COR-L47 (cell line): Measurements from ENCODE around the gene GCC2.
A peak's percentile ranks its signal among the peaks of the same experiment; 100 is the strongest.
"Not testable (repeated sequence)": the region's sequence is repeated elsewhere in the genome, so short reads cannot be mapped to it uniquely, and the experiment has no call there.

Experiments
- DNase-seq: peaks from one replicate; lab custom pipeline; 2025; lab: John Stamatoyannopoulos, UW

Gene GCC2

DNA sequence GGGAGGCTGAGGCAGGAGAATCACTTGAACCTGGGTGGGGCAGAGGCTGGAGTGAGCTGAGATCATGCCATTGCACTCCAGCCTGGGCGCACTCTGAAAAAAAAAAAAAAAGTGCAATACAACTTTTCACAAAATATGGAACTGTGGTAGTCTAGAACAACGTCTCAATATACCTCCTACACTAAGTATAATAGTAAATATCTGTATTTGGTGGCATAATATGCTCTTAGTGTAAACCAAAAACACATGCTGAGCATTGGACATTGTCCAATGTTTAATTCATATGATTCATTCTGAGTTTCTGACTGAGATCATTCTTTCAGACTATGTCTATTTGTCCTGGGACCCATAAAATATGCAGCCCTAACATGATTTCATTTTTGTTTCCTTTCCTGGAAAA is 65.5 kb downstream of the GCC2 start:
- DNase-seq: not testable (repeated sequence)

DNA sequence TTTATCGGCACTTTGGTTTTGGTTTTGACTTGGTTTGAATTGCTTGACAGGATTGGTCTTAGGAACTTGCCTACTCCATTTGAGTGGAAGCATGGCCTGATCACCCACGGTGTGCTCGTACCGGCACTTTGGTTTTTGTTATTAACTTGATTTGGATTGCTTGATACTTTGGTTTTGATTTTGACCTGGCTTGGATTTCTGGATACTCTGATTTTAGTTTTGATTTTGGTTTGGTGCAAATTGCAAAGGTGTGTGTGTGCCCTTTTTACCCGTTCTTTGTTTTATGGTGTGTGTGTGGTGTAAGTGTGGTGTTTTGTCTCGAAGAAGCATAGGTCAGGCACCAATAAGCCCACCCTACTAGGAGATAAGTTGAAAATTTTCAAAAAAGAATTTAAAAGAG is 75.7 kb downstream of the GCC2 start:
- not testable (repeated sequence) for DNase-seq

DNA sequence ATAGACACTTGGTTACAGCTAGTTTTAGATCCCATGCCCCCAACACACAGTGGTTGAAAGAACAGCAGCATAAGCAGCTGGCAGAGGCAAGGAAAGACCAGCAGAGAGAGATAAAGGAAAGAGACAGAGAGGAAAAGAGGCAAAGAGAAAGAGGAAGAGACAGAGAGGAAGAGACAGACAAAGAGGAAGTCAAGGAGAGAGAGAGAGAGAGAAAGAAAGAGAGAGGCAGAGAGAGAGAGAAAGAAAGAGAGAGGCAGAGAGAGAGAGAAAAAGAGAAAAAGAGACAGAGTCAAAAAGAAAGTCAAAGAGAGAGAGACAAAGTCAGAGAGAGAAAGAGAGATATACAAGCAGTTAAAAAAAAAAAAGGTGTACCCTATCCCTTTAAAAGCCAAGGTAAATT is 76.3 kb downstream of the GCC2 start:
- DNase-seq: not testable (repeated sequence)

DNA sequence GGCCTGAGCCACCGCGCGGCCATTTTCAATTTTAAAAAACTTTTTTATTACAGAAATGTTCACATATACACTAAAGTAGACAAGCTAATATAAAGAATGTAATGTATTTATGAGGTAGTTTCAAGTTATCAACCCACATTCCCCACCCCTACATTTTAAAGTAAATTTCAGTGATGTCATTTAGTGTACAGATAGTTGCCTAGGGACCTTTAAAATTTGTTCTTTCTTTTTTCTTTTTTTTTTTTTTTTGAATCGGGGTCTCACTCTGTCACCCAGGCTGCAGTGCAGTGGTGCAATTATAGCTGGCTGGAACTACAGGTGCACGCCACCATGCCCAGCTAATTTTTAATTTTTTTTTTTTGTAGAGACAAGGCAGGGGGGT is 82.7 kb downstream of the GCC2 start:
- no peak for DNase-seq

DNA sequence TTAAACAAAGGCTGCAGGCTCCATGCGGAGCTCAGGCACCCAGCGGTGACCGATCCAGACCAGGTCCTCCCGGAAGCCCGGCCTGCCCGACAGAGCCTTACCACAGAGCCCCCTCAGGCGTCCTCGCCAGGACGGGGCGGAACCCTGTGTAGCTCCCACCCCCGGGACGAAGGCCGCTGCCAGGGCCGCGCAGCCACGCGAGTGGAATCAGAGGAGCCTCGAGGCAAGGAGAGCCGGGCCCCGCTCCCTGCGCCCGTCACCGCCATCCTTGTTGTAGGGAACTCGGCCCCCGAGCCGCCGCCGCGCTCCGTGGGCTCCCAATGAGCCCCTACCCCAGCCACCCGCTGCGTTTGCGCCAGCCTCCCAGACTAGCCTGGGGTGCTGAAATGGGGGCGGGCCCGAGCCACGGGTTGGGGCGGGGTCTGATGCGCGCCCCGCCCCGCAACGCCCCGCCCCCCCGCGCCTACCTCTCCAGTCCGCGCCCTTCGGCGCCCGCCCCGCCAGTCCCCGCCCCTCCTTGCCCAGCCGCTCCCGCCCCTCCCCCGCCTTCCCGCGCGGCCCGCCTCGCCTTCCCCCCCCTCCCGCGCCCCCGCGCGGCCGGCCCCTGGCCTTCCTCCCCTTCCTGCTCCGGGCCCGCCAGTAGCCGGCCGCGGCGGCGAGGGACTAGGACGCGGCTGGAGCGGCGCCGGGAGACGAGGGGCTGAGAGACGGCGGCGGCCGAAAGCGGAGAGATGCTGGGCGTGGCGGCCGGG is 85.0 kb downstream of the GCC2 start, which contains the start of gene LIMS1:
Gene LIMS1 (plus strand): TSS at position 639 of the 752 bp plus-strand sequence. CDS start 93 bp downstream, at position 732.
- DNase-seq: peak; percentile 54

DNA sequence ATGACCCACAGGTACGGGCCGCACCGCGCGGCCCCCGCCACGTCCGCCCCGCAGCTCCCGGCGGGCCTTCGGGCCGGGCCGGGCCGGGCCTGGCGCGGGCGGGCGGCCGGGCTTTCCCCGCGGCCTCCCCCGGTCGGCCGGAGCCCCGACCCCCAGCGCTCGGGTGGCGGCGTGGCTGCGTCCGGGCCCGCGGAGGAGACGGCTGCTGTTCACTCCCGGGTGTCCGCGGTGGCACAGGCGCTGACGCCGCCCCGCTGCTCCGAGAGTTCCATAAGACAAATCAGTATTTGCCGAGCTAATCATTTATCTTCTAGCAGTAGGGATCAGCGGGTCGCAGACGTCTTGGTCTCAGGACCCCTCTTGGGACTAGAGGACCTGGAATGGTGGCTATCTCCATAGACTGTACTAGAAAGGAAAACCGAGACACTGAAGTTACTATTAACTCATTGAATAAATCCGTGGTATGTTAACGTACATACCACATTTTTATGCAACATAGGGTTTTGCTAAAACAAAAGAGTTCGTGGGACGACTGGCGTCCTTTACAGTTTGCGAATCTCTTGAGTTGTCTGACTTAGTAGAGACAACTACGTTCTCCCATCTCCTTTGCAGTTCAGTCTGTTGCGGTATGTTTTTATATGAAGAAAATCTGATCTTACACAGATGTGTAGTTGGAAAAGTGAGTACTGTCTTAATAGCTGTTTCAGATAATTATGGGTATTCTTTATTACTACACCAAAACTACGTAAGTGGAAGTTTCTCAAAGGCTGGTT is 85.8 kb downstream of the GCC2 start:
- DNase-seq: no peak

DNA sequence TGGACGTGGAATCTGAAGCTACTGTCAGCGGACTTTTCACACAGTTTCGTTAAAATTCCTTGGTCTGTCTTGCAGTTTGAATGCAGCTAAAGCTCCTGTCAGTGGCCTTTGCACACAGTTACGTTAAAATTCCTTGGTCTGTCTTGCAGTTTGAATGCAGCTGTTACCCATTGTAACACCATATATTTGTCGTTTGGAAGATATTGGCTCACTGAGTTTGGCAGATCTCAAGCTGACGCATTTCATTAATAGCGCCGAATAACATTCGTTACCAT is 86.3 kb downstream of the GCC2 start:
- DNase-seq: no peak

DNA sequence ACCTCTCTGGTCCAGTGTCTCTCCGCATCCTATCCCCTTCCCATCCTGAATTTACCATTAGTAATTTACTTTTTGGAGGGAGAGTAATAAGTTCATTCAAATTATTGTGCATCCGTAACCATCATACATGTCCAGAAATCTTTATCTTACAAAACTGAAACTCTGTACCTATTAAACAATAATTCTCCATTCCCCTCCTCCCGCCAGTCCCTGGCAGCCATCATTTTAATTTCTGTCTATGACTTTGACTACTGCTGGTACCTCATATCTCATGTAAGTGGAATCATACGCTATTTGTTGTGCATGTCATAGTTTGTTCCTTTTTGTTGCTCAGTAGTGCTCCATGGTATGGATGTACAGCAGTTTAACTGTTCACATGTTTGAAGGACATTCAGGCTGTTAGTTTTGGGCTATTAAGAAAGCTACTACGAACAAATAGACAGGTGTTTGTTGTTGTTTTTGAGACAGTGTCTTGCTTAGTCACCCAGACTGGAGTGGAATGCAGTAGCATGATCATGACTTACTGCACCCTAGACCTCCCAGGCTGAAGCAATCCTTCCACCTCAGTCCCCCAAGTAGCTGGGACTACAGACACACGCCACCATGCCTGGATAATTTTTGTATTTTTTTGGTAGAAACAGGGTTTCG is 87.3 kb downstream of the GCC2 start:
- no peak for DNase-seq

DNA sequence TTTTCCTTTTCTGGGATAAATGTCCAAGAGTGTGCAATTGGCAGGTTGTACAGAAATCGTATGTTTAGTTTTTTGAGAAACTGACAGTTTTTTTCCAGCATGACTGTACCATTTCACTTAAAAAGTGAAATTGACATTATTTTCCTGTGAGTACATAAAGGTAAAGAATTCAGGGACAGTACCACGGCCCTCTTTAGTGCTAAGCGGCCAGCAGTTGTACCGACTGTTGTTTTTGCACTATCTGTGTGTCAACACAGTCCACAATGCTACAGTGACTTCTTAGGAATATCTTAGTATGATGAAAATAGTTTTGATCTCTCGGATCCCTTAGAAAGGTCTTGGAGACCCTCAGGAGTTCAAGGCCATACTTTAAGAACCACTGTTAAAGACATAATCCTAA is 87.9 kb downstream of the GCC2 start:
- DNase-seq: no peak

DNA sequence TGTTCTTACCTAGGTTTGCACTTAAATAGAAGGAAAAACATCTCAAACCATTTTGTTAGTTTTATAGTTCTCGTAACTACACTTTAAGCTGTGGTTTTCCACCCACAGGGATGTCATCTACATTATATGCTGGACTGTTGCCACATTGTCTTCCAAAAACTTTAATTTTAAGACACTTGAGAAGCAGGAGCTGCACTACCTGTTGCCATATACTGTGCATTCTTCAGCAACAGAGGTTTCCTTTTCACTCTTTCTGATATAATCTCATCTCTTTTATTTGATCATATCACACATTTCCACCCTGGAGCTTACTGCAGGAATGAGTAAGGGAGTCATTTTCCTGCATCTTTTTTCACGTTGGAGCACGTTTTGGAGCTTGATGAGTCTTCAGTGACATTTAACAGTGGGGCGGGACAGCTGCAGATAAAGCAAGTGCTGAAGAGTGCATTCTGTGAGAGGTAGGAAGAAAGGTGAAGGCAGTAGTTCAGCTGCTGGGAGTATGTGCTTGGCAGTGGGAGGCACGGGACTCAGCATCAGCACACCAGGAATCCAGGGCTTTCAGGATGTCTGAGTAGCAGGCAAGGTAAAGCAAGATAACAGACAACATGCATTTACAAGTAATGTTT is 89.1 kb downstream of the GCC2 start:
- no peak for DNase-seq

DNA sequence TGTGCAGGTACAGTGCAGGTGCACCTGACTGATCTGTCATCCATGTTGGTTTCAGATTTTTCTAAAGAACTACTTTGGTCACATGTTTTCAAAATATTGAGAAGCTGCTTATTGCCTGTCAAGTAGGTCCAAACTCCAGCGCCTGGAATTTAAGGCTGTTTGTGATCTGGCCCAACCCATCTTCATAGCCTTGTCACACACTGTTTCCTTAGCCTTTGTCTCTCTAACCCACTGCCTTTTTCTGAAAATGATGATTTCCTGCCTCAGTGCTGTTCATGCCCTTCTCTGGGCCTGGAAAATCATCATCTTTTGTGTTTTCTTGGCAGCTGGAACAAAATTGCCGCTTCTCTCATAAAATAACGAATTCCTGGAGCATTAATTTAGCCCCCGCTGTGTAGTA is 92.4 kb downstream of the GCC2 start:
- no peak for DNase-seq

DNA sequence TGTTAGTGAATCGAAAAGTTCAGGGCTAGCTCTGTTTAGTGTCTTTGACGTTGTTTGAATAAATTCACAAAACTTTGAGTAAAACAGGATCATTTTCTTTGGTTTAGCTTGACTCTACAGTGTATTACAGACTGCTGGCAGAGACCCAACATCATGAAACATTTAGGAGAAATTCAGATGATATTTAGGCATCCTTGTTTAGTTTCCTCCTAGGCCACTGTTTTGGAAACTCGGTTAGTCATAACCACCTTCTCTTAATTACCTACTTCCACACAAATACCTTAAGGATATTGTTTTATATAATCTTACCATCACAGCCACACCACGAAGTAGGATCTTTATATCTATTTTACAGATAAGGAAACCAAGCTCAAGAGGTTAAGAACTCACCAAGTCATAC is 93.1 kb downstream of the GCC2 start:
- DNase-seq: no peak

DNA sequence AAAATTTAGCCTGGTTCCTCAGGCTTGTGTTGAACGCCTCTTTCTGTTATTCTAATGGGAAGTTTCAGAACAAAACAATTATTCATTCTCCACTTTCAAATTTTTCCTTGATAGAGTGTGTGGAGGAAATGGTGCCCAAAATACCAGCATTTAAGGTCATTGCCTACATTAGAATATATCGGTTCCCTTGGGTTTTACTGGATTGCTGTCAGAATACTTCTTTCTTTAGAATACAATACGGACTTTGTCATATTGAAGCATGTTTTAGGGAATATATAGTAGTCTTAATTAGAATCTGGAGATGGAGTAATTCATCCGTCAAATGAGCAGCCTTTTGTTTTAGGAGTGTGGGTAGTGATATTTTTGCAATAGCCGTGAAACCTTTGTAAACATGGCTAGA is 98.6 kb downstream of the GCC2 start:
- no peak for DNase-seq

DNA sequence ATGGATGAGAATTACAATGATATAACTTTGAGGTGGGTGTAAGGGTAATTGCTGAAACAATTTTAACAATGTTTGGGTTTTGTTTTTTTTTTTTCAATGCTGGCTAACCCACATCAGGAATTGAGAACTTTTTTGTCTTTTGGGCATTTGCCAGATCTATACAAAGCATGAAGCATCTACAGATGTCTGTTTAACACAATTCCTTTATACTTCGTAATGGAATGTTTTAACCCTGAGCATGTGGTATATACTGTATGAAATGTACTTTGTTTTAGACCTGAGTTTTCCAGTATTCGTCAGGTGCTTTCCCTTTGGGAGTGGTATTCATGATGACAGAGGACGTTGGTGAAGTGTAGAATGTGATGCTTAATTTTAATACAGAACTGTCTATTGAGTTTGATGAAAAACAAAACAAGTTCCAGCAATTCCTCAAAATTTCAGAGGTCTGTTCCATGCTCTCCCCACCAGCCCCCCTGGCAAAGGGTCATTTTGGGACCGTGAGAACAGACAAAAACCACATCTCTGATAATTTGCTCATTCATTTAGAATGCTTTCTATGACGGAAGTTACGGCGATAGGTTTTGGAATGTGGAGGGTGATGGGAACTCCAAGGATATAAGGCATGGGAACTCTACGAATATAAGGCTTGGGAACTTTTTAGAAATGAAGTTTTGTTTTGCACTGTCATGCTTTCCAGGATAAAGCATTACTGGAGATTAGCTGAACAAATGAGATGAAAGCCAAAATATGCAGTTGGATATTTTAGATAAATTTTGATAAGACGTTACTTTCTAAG is 99.4 kb downstream of the GCC2 start:
- no peak for DNase-seq

DNA sequence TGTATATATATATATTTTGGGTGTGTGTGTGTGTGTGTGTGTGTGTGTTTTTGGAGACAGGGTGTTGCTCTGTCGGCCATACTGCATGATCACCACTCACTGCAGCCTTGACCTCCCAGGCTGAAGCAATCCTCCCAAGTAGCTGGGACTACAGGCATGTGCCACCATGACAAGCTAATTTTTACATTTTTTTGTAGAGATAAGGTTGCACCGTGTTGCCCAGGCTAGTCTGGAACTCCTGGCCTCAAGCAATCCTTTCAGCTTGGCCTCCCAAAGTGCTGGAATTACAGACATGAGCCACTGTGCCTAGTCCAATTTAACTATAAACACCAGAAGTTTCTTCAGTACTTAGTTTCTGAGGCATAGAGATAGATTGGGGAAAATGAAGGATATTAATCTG is 103.6 kb downstream of the GCC2 start:
- no peak for DNase-seq

DNA sequence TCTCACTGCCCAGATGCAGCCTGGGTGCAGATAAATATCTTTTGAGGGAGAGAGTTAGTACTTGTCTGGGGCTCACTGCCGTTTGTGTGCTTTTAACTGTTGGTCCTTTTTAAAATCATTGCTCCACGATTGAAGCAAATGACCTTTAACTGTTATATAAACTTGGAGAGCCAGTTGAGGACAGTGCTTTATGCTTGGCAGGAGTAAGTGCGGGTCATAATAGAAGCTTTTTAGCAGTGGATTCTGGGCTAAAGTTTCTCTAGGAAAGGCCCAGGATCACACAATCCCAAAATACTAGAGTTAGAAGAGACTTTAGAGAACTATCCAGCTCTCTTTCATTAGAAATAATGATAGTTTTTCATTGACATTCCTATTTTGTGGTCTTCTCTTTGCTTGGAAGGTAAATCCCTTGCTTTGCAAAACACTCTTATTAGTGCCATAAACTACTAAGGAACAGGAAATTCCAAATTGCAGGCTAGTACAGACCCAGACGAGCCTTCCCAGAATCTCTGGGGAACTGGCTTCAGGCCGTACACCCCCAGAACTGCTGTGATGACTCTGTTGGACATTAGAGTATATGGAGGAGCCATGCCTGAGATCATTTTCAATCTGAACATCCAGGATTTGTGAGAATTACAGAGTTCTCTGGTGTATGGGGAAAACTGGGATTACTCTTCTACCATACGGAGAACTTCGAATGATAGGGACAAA is 104.4 kb downstream of the GCC2 start:
- DNase-seq: no peak

DNA sequence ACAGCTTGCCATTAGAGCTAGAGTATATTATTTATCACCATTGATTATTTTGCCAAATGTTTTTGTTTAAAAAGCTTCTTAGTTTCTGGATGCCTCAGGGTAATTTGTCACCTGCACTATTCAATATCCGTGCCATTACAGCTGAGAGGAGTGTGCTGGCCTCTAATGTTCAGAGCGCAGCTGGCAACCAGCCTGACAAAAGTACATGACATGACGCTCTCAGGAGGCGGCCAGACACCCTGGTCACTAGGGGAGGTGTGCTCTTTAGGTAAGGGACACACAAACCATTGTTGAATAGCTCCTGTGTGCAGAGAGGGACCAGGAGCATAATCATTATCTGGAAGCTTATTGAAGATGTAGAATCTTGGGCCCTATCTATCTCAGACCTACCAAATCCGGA is 105.5 kb downstream of the GCC2 start:
- no peak for DNase-seq

DNA sequence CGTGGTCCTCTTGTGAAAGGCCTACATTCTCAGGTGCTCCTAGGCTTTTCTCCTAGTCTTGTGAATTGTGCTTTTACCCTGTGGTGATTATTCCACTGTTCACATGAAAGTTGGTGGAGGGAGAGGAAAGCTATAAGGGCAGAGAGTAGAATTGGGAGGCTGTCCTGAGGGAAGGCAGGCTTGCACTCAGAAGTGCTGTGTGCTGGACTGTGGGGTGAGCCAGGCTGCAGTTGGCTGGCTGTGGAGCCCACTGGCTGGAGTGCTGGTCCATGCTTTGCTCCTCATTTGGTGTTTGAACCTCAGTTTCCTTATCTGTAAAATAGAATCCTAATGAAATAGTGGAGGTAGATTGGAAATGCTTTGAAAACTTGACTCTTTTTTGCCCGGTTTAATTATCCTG is 106.6 kb downstream of the GCC2 start:
- no peak for DNase-seq

DNA sequence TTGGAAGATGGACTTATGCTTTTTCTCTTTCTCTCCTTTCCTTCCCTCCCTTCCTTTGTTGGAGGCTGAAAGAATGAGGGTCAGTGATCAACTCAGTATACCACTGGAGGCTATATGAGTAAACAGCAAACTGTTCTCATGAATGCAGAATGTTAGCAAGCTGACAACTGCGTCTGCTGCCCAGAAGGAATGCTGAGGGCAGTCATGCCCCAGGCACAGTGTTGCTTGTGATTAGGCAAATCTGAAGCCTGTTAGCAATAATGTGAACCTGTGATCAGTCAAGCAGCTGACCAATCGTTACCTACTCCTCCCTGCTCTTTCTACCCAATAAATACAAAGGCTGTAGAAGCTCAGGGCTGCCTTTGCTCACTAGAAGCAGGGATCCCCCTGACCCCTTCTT is 107.6 kb downstream of the GCC2 start:
- not testable (repeated sequence) for DNase-seq
